HepG2 (cell line): ENCODE results near the gene SPC24. TPM values are rescaled to one million over a fixed set of nuclear protein-coding genes. Genes with fewer than 3 reads are reported as not detected.

Experiments
- ADNP ChIP-seq: sonication (generic); formaldehyde crosslinking; IDR thresholded peaks from 2 replicates; pipeline ENCODE4 v1.4.0; 2020; ENCODE audit warnings: missing genetic modification reagents
- ARID3A ChIP-seq: IDR thresholded peaks from 2 replicates; pipeline ENCODE4 v1.6.1; 2012; ENCODE audit warnings: low read depth, low read length, improper control_type of control experiment
- ARID5B ChIP-seq: IDR thresholded peaks from 2 replicates; pipeline ENCODE4 v1.4.0; 2020; ENCODE audit warnings: mild to moderate bottlenecking, missing genetic modification reagents
- ARNT2 ChIP-seq: sonication (generic); formaldehyde crosslinking; IDR thresholded peaks from 2 replicates; pipeline ENCODE4 v1.8.0; 2022; ENCODE audit warnings: mild to moderate bottlenecking, low read depth, missing genetic modification reagents, moderate library complexity
- ATF6 ChIP-seq: sonication (generic); formaldehyde crosslinking; conservative IDR thresholded peaks from 2 replicates; pipeline ENCODE4 v1.4.0; 2020; ENCODE audit warnings: missing genetic modification reagents
- ATF7-NPFF ChIP-seq: sonication (generic); formaldehyde crosslinking; IDR thresholded peaks from 2 replicates; pipeline ENCODE4 v1.8.1; 2023; ENCODE audit warnings: mild to moderate bottlenecking, low read depth, missing genetic modification reagents, moderate library complexity
- DPF2 ChIP-seq: sonication (generic); formaldehyde crosslinking; IDR thresholded peaks from 2 replicates; pipeline ENCODE4 v1.4.0; 2020; ENCODE audit warnings: mild to moderate bottlenecking, low read depth, missing genetic modification reagents, borderline replicate concordance
- ETV6 ChIP-seq: sonication (generic); formaldehyde crosslinking; conservative IDR thresholded peaks from 2 replicates; pipeline ENCODE4 v1.4.0; 2020; ENCODE audit warnings: missing genetic modification reagents
- MYNN ChIP-seq: sonication (generic); formaldehyde crosslinking; IDR thresholded peaks from 2 replicates; pipeline ENCODE4 v1.4.0; 2020; ENCODE audit warnings: mild to moderate bottlenecking, low read depth, missing genetic modification reagents
- NFE2L1 ChIP-seq: sonication (generic); formaldehyde crosslinking; IDR thresholded peaks from 2 replicates; pipeline ENCODE4 v1.4.0; 2020; ENCODE audit warnings: missing genetic modification reagents, mild to moderate bottlenecking, borderline replicate concordance
- PBX2 ChIP-seq: IDR thresholded peaks from 2 replicates; pipeline ENCODE4 v1.6.1; 2016; ENCODE audit warnings: control low read depth
- PHF21A ChIP-seq: sonication (generic); formaldehyde crosslinking; IDR thresholded peaks from 2 replicates; pipeline ENCODE4 v1.5.0; 2020; ENCODE audit warnings: mild to moderate bottlenecking, missing genetic modification reagents
- RAD21 ChIP-seq: fragments of 450-650 bp; formaldehyde crosslinking; IDR thresholded peaks from 2 replicates; pipeline ENCODE4 v1.5.0; 2020; ENCODE audit warnings: mild to moderate bottlenecking
- SP140L ChIP-seq: sonication (generic); formaldehyde crosslinking; IDR thresholded peaks from 2 replicates; pipeline ENCODE4 v1.4.0; 2020; ENCODE audit warnings: missing genetic modification reagents, borderline replicate concordance
- TEAD2 ChIP-seq: sonication (generic); formaldehyde crosslinking; IDR thresholded peaks from 2 replicates; pipeline ENCODE4 v1.9.0; 2021; ENCODE audit warnings: missing genetic modification reagents
- ZNF343 ChIP-seq: sonication (generic); formaldehyde crosslinking; IDR thresholded peaks from 2 replicates; pipeline ENCODE4 v1.4.0; 2020; ENCODE audit warnings: mild to moderate bottlenecking, missing genetic modification reagents
- ZNF382 ChIP-seq: sonication (generic); formaldehyde crosslinking; IDR thresholded peaks from 2 replicates; pipeline ENCODE4 v1.5.0; 2020; ENCODE audit warnings: missing genetic modification reagents, mild to moderate bottlenecking, borderline replicate concordance
- ZNF451 ChIP-seq: sonication (generic); formaldehyde crosslinking; IDR thresholded peaks from 2 replicates; pipeline ENCODE4 v1.5.0; 2020; ENCODE audit warnings: mild to moderate bottlenecking, missing genetic modification reagents
- ZNF468 ChIP-seq: sonication (generic); formaldehyde crosslinking; IDR thresholded peaks from 2 replicates; pipeline ENCODE4 v1.8.0; 2022; ENCODE audit warnings: mild to moderate bottlenecking, moderate library complexity, missing genetic modification reagents
- ZNF674 ChIP-seq: sonication (generic); formaldehyde crosslinking; IDR thresholded peaks from 2 replicates; pipeline ENCODE4 v1.5.0; 2020; ENCODE audit warnings: low read depth, mild to moderate bottlenecking, missing genetic modification reagents
- ZNF7 ChIP-seq: IDR thresholded peaks from 2 replicates; pipeline ENCODE4 v1.6.1; 2016; ENCODE audit warnings: missing biosample characterization, missing genetic modification reagents
- ZNF737 ChIP-seq: sonication (generic); formaldehyde crosslinking; IDR thresholded peaks from 2 replicates; pipeline ENCODE4 v1.5.0; 2020; ENCODE audit warnings: missing genetic modification reagents, mild to moderate bottlenecking, borderline replicate concordance
- polyA plus RNA-seq, 8 experiments: library from polyadenylated mRNA; depleted of rRNA in 3 of 8; stranded (reverse) in 7 of 8; unstranded in 1 of 8; fragments of >200 nt; fragmentation: Illumina TruSeq in 4 of 8; extraction: Trizol in 4 of 8; gene quantifications; 2 replicates each; pipeline versions ENCODE4 v1.2.1 to v1.2.3, GENCODE V29; 2011 to 2016; ENCODE audit warnings: low read depth in 4 of 8, missing spikeins in 1 of 8, mixed read lengths in 1 of 8; ENCODE audit not compliant: insufficient read depth in 1 of 8
- total RNA-seq, 5 experiments: library from RNA; depleted of rRNA; stranded (reverse); fragments of >200 nt; fragmentation: Illumina TruSeq; extraction: Trizol; gene quantifications; 2 replicates each; pipeline ENCODE4 v1.2.3, GENCODE V29; 2016; ENCODE audit warnings: low read depth in 1 of 5

SPC24 gene
- total and polyA plus RNA-seq, 2 of the 13 experiments (the other 11 are each of a cell fraction or from before 2014, with no cell fraction given): 10.0 to 46.2 TPM

GRCh38 chr19:11155373-11156120 lies at the start of gene SPC24 (continued):
- TF ChIP-seq DPF2 (CRISPR knock-in tag) (no peak), ARID5B (0 out of 2 replicates have a peak, but pooled peaks have one; percentile 19), ADNP (CRISPR knock-in tag) (no peak), ZNF343 (CRISPR knock-in tag) (0 out of 2 replicates have a peak, but pooled peaks have one; percentile 46), RAD21 (CRISPR knock-in tag) (peak; percentile 33; the same call in 1 of the 2 replicates), TEAD2 (CRISPR knock-in tag) (no peak), ATF7-NPFF (CRISPR knock-in tag) (peak; percentile 94), ATF6 (CRISPR knock-in tag) (no peak), NFE2L1 (CRISPR knock-in tag) (no peak), ARID3A (no peak; the same call in 1 of the 2 replicates), ZNF451 (no peak), PHF21A (no peak), ZNF737 (no peak), ZNF382 (no peak), MYNN (CRISPR knock-in tag) (no peak), ARNT2 (CRISPR knock-in tag) (peak; percentile 92), ZNF674 (CRISPR knock-in tag) (no peak), ZNF7 (CRISPR knock-in tag) (no peak), PBX2 (CRISPR knock-in tag) (peak; percentile 97), SP140L (CRISPR knock-in tag) (no peak), ETV6 (CRISPR knock-in tag) (no peak), ZNF468 (CRISPR knock-in tag) (no peak)
